Measurements from ENCODE around the gene RNF11.

RNF11 gene

GRCh38 chr1:51240084-51240483 is 4.0 kb downstream of the RNF11 start:
- TF ChIP-seq SPI1 (IDR thresholded peaks at IDR 0.05; ENCODE audit: borderline replicate concordance, low read depth): no peak
- no peak for TF ChIP-seq CTCF (IDR thresholded peaks at IDR 0.05; ENCODE audit: insufficient read depth, low read length)
- TF ChIP-seq REST (IDR thresholded peaks at IDR 0.05; ENCODE audit: insufficient replicate concordance, low read depth): no peak
- no peak for TF ChIP-seq POLR2AphosphoS5 (IDR thresholded peaks at IDR 0.05; ENCODE audit: low read depth)
- TF ChIP-seq GABPA (IDR thresholded peaks at IDR 0.05; ENCODE audit: low read depth): no peak
- no peak for DNase-seq (ENCODE audit: low read depth in 1 of 2, low spot score in 1 of 2)

GRCh38 chr1:51241119-51241518 is 5.0 kb downstream of the RNF11 start:
- DNase-seq (ENCODE audit: low read depth in 1 of 2, low spot score in 1 of 2): no peak
- H3K27me3 ChIP-seq (ENCODE audit: insufficient read depth, poor library complexity, severe bottlenecking): no peaks in the 10 kb centered on the region
- no peak overlapping the region for H3K4me3 ChIP-seq (replicated peaks; ENCODE audit: insufficient read depth, low read length)
- no peak for TF ChIP-seq CTCF (IDR thresholded peaks at IDR 0.05; ENCODE audit: insufficient read depth, low read length)
- TF ChIP-seq SPI1 (IDR thresholded peaks at IDR 0.05; ENCODE audit: borderline replicate concordance, low read depth): no peak
- TF ChIP-seq GABPA (IDR thresholded peaks at IDR 0.05; ENCODE audit: low read depth): no peak
- TF ChIP-seq POLR2AphosphoS5 (IDR thresholded peaks at IDR 0.05; ENCODE audit: low read depth): no peak
- TF ChIP-seq REST (IDR thresholded peaks at IDR 0.05; ENCODE audit: insufficient replicate concordance, low read depth): no peak
- H3K27ac ChIP-seq (replicated peaks): no peak overlapping the region

More at GRCh38 chr1:51240084-51240483, 4.0 kb downstream of the RNF11 start:
- no peaks in the 10 kb centered on the region for H3K27me3 ChIP-seq (ENCODE audit: insufficient read depth, poor library complexity, severe bottlenecking)
- H3K27ac ChIP-seq (replicated peaks): no peak overlapping the region
- H3K4me3 ChIP-seq (replicated peaks; ENCODE audit: insufficient read depth, low read length): no peak overlapping the region

- H3K27me3 ChIP-seq (ENCODE audit: insufficient read depth, poor library complexity, severe bottlenecking): no peaks in the 10 kb centered on the region
- H3K27ac ChIP-seq (replicated peaks): no peak overlapping the region
- no peak for DNase-seq (ENCODE audit: low read depth in 1 of 2, low spot score in 1 of 2)
- no peak for TF ChIP-seq REST (IDR thresholded peaks at IDR 0.05; ENCODE audit: insufficient replicate concordance, low read depth)
- no peak overlapping the region for H3K4me3 ChIP-seq (replicated peaks; ENCODE audit: insufficient read depth, low read length)
Measured at GRCh38 chr1:51242546-51242945, 6.5 kb downstream of the RNF11 start.

GRCh38 chr1:51247022-51247421 is 10.9 kb downstream of the RNF11 start:
- DNase-seq (ENCODE audit: low read depth in 1 of 2, low spot score in 1 of 2): no peak
- Histone ChIP-seq H3K27ac (replicated peaks) (no peak overlapping the region), H3K27me3 (ENCODE audit: insufficient read depth, poor library complexity, severe bottlenecking) (no peaks in the 10 kb centered on the region), H3K4me3 (replicated peaks; ENCODE audit: insufficient read depth, low read length) (no peak overlapping the region)
- no peak for TF ChIP-seq POLR2AphosphoS5 (IDR thresholded peaks at IDR 0.05; ENCODE audit: low read depth)

Measured in HL-60 (cell line).